Activated CD4-positive, alpha-beta T cell treated with anti-CD3 and anti-CD28 coated beads, Interleukin-2, amount 10 ng/mL, durations not matched to agents 7 days and 5 days (primary cell): ENCODE results near the gene MICAL2. TPM values are rescaled to one million over a fixed set of nuclear protein-coding genes. Genes with fewer than 3 reads are reported as not detected.

Source experiments
- CTCF ChIA-PET: fragments of 350-600 bp; sonication (Branson Sonifier 250); formaldehyde crosslinking; loops from one replicate; lab custom pipeline; 2021; ENCODE audit warnings: antibody characterized with exemption; lab: Charles Lee
- POLR2A ChIA-PET: fragments of 350-600 bp; sonication (Branson Sonifier 250); formaldehyde crosslinking; loops from one replicate; lab custom pipeline; 2021; ENCODE audit warnings: antibody characterized with exemption; lab: Charles Lee
- DNase-seq: peaks from one replicate; pipeline ENCODE4 v3.0.0-alpha.2; 2020
- H3K27ac Mint-ChIP-seq: one replicate; pipeline ENCODE4 v1.8.0; 2021; ENCODE audit warnings: mild to moderate bottlenecking, moderate library complexity, mixed read lengths
- H3K27me3 Mint-ChIP-seq: one replicate; pipeline ENCODE4 v1.8.0; 2021; ENCODE audit warnings: mixed read lengths
- H3K36me3 Mint-ChIP-seq: one replicate; pipeline ENCODE4 v1.8.0; 2021; ENCODE audit warnings: low read depth, mixed read lengths
- H3K4me1 Mint-ChIP-seq: one replicate; pipeline ENCODE4 v1.8.0; 2021; ENCODE audit warnings: mixed read lengths
- H3K4me3 Mint-ChIP-seq: one replicate; pipeline ENCODE4 v1.8.0; 2021; ENCODE audit warnings: mild to moderate bottlenecking, moderate library complexity, mixed read lengths
- H3K9me3 Mint-ChIP-seq: one replicate; pipeline ENCODE4 v1.8.0; 2021; ENCODE audit warnings: mixed read lengths
- total RNA-seq, 2 experiments: library from RNA; stranded (reverse); gene quantifications; one replicate each; pipeline ENCODE4 v1.2.3, GENCODE V29; 2021

Gene MICAL2
- total RNA-seq, 2 experiments from 2014 or later: 45.5 to 47.3 TPM

DNA sequence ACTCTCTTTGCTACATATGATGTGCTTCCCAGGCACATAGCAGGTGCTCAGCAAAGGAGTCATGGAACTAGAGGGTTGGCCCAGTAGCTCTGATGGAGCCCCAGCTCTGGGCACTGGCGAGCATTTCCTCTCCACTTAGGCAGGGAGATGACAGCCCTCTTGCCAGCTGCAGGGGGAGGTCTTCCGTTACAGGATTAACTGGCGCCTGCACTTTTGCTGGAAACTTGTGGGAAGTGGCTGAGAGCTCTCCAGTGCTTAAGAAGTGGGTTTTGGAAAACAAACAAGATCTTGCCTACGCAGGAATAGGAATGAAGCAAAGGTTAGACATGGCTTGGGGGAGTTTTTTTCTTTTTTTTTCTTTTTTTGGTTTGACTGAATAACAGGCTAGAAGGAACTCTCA lies 75.5 kb downstream of the MICAL2 start:
- ChIA-PET CTCF (interaction anchor here (0.7 to 8.3 kb wide), 4 partner anchors 12 to 78 kb away, joined by 3 to 53 read pairs (median 4); no protein-coding TSS in a partner anchor), POLR2A (no interaction called here)
- no peak overlapping the region for H3K4me3 Mint-ChIP-seq

DNA sequence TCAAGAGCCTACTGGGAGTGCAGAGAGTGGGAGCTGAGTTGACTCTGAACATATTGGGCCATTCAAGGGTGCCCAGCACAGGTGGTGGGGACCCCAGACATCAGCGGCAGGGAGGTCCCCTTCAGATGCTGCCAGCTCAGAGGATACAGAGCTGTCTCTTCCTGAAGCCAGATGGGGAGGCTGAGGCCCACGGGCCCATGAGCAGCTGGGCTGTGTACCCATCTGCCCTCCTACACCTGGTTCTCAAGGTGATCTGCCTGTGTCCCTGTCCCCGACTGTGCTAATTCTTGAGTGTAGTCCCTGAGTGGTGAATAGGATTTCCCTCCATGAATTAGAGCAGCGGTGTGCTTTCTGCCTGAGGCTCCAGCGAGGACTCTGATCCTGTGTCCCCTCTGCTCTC lies 76.3 kb downstream of the MICAL2 start:
- POLR2A ChIA-PET: no interaction called here
- Mint-ChIP-seq H3K4me3 (no peak overlapping the region), H3K4me1 (peaks cover 45% of the 10 kb centered on the region), H3K9me3 (no peaks in the 10 kb centered on the region), H3K27ac (peak overlapping the region; percentile 57), H3K27me3 (no peaks in the 10 kb centered on the region), H3K36me3 (peaks cover 6% of the 10 kb centered on the region)
- DNase-seq: no peak
- CTCF ChIA-PET: interaction anchor here (0.7 to 8.3 kb wide), 5 partner anchors 9 to 30 kb away, joined by 3 to 53 read pairs (median 3); no protein-coding TSS in a partner anchor

More for the DNA sequence above, 75.5 kb downstream of the MICAL2 start:
- no peaks in the 10 kb centered on the region for H3K27me3 Mint-ChIP-seq
- no peak for DNase-seq
- H3K27ac Mint-ChIP-seq: peak overlapping the region; percentile 10
- peaks cover 41% of the 10 kb centered on the region for H3K4me1 Mint-ChIP-seq
- H3K36me3 Mint-ChIP-seq: peaks cover 6% of the 10 kb centered on the region
- H3K9me3 Mint-ChIP-seq: no peaks in the 10 kb centered on the region

DNA sequence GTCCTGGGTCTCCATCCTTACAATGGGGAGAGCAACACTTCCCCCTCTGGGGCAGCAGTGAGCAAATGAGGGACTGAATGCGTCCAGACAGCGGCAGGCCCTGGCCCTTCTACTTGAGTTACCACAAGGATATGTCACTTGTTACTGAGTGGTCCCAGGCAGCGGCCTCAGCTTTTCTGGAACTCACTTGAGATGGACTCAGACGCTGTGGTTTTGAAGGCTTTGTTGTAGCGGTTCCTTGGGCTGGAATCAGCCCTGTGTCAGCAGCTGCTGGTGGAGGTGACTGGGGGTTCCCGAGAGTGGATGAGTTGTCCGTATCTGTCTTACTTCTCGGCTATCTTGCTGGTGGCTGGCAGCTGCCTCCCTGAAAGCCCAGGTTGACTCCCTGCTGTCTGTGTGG lies 77.0 kb downstream of the MICAL2 start:
- Mint-ChIP-seq H3K9me3 (no peaks in the 10 kb centered on the region), H3K4me1 (peaks cover 45% of the 10 kb centered on the region), H3K4me3 (no peak overlapping the region), H3K27me3 (no peaks in the 10 kb centered on the region), H3K36me3 (peaks cover 6% of the 10 kb centered on the region), H3K27ac (peak overlapping the region; percentile 57)
- ChIA-PET POLR2A (no interaction called here), CTCF (interaction anchor here (0.6 to 8.3 kb wide), 5 partner anchors 10 to 319 kb away, joined by 3 to 53 read pairs (median 3); no protein-coding TSS in a partner anchor)
- no peak for DNase-seq

- POLR2A ChIA-PET: interaction anchor here (1.2 kb wide), 1 partner anchor 11 kb away, joined by 7 read pairs; no protein-coding TSS in a partner anchor
- no peak overlapping the region for H3K4me3 Mint-ChIP-seq
- CTCF ChIA-PET: interaction anchor here (0.9 to 8.3 kb wide), 8 partner anchors 9 to 144 kb away, joined by 3 to 53 read pairs (median 3); no protein-coding TSS in a partner anchor
- peaks cover 49% of the 10 kb centered on the region for H3K4me1 Mint-ChIP-seq
- peak overlapping the region; percentile 78 for H3K27ac Mint-ChIP-seq
- H3K36me3 Mint-ChIP-seq: peaks cover 10% of the 10 kb centered on the region
- no peaks in the 10 kb centered on the region for H3K9me3 Mint-ChIP-seq
- no peaks in the 10 kb centered on the region for H3K27me3 Mint-ChIP-seq
- DNase-seq: no peak
Measured at GRCh38 chr11:12188548-12189317, 78.3 kb downstream of the MICAL2 start.

DNA sequence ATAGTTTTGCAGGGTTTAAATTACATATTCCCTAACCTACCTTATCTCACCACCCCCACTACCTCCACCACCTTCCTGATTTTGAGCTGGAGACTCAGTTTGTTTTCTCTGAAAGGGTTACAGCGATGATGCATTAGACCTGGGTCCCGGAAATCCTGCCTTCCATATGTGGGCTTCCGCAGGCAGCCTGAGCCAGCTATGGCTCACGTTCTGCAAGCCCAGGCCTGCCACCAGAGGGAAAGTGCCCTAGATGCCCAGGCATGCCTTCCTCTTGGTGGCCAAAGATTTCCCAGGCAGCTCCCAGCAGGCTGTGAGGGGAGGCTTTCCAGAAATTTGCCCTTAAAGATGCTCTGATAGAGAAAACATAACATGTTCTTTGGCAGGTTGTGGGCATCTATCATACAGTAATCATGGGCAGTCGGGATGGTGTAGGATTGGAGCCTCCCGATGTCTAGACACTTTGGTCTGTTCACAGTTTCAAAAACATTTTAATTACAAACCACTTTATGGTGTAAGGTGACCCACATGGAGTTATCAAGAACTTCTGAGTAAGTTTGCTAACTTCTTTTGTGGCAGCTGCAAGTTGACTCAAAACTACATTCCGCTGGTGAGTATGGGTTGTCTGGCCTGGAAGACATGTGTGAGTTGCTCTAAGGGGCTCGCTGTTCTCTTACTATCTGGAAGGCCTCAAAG lies 79.3 kb downstream of the MICAL2 start:
- DNase-seq: peak; percentile 45
- H3K4me3 Mint-ChIP-seq: peak overlapping the region; percentile 17
- H3K4me1 Mint-ChIP-seq: peaks cover 57% of the 10 kb centered on the region
- H3K27ac Mint-ChIP-seq: peak overlapping the region; percentile 78
- no peaks in the 10 kb centered on the region for H3K27me3 Mint-ChIP-seq
- ChIA-PET POLR2A (interaction anchor here (1.2 kb wide), 1 partner anchor 10 kb away, joined by 7 read pairs; no protein-coding TSS in a partner anchor), CTCF (interaction anchor here (0.9 to 8.3 kb wide), 7 partner anchors 8 to 145 kb away, joined by 3 to 53 read pairs (median 3); no protein-coding TSS in a partner anchor)
- H3K9me3 Mint-ChIP-seq: no peaks in the 10 kb centered on the region
- H3K36me3 Mint-ChIP-seq: peaks cover 12% of the 10 kb centered on the region

- H3K27ac Mint-ChIP-seq: peak overlapping the region; percentile 3
- no peaks in the 10 kb centered on the region for H3K9me3 Mint-ChIP-seq
- POLR2A ChIA-PET: no interaction called here
- peaks cover 12% of the 10 kb centered on the region for H3K36me3 Mint-ChIP-seq
- H3K4me1 Mint-ChIP-seq: peaks cover 64% of the 10 kb centered on the region
- H3K4me3 Mint-ChIP-seq: no peak overlapping the region
- no peak for DNase-seq
- no peaks in the 10 kb centered on the region for H3K27me3 Mint-ChIP-seq
- CTCF ChIA-PET: interaction anchor here (0.7 to 8.3 kb wide), 9 partner anchors 8 to 143 kb away, joined by 3 to 53 read pairs (median 3); no protein-coding TSS in a partner anchor
Measured at GRCh38 chr11:12190511-12190910, 80.1 kb downstream of the MICAL2 start.

DNA sequence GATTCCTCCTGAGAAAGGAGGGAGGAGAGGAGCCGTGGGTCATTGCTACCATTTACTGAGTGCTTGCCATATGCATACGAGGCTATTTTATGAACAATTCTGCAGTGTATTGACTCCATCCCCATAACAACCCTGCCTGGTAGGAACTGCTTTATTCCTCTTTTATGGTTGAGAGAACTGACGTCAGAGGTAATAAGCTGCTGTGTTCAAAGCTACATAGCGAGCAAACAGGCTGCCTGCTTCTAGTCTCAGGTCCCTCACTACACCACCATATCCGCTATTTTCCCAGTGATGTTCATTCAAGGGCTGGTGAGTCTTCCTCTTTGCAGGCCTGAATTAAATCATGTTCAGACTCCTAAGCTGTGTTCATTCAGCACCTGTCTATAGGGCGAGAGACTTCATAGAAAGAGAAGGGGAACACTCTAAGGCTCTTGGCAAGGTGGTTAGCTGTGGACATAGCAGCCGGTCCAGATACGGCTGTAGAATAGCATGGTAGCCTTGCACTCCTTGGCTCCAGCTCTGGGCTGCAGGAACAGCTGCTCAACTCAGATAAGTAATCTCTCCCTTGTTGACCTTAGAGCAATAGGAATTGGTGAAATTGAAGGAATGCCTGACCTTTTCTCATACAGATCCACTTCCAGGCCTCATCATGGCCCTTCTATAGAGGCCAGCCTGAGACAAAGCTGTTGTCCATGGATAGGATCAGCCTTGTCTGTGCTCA lies 82.6 kb downstream of the MICAL2 start:
- no peak for DNase-seq
- Mint-ChIP-seq H3K27ac (peak overlapping the region; percentile 34), H3K4me1 (peaks cover 77% of the 10 kb centered on the region), H3K27me3 (no peaks in the 10 kb centered on the region), H3K36me3 (peaks cover 21% of the 10 kb centered on the region), H3K9me3 (no peaks in the 10 kb centered on the region), H3K4me3 (no peak overlapping the region)
- POLR2A ChIA-PET: no interaction called here
- CTCF ChIA-PET: interaction anchor here (0.6 to 3.4 kb wide), 5 partner anchors 8 to 1269 kb away, joined by 3 to 19 read pairs (median 5); no protein-coding TSS in a partner anchor

GRCh38 chr11:12193515-12194336 lies 83.3 kb downstream of the MICAL2 start:
- Mint-ChIP-seq H3K27ac (peak overlapping the region; percentile 34), H3K9me3 (no peaks in the 10 kb centered on the region), H3K36me3 (peaks cover 21% of the 10 kb centered on the region), H3K4me1 (peaks cover 81% of the 10 kb centered on the region), H3K4me3 (no peak overlapping the region), H3K27me3 (no peaks in the 10 kb centered on the region)
- ChIA-PET POLR2A (no interaction called here), CTCF (interaction anchor here (0.5 to 3.4 kb wide), 5 partner anchors 14 to 1270 kb away, joined by 3 to 19 read pairs (median 5); no protein-coding TSS in a partner anchor)
- DNase-seq: no peak

DNA sequence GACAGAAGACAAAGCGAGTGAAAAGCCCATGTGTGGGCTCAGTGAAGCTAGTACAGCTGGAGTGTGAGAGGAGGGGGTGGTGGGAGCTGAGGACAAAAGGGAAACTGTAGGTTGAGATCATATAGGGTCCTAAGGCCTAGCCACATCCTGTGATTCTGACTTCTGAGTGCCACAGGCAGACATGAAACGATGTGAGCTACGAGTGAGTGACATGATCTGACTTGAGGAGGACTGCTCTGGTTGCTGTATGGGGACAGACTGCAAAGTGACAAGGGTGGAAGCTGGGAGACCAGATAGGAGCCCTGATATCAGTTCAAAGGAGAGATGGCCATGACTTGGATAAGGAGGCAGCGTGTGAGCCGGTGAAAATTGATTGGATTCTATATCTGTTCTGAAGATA lies 85.4 kb downstream of the MICAL2 start:
- Mint-ChIP-seq H3K27ac (peak overlapping the region; percentile 96), H3K4me3 (peak overlapping the region; percentile 81), H3K4me1 (peaks cover 81% of the 10 kb centered on the region), H3K36me3 (peaks cover 16% of the 10 kb centered on the region), H3K27me3 (no peaks in the 10 kb centered on the region), H3K9me3 (no peaks in the 10 kb centered on the region)
- POLR2A ChIA-PET: interaction anchor here (0.8 to 1.1 kb wide), 4 partner anchors 18 to 71 kb away, joined by 3 to 5 read pairs (median 4); no protein-coding TSS in a partner anchor
- CTCF ChIA-PET: interaction anchor here (0.6 to 6.5 kb wide), 7 partner anchors 9 to 86 kb away, joined by 3 to 53 read pairs (median 4); no protein-coding TSS in a partner anchor
- peak; percentile 76 for DNase-seq

GRCh38 chr11:12196308-12196707 lies 85.9 kb downstream of the MICAL2 start:
- peak; percentile 28 for DNase-seq
- POLR2A ChIA-PET: interaction anchor here (0.5 to 1.1 kb wide), 5 partner anchors 19 to 84 kb away, joined by 3 to 5 read pairs (median 4); no protein-coding TSS in a partner anchor
- Mint-ChIP-seq H3K27me3 (no peaks in the 10 kb centered on the region), H3K9me3 (no peaks in the 10 kb centered on the region), H3K4me1 (peaks cover 81% of the 10 kb centered on the region), H3K36me3 (peaks cover 15% of the 10 kb centered on the region), H3K27ac (peak overlapping the region; percentile 96), H3K4me3 (peak overlapping the region; percentile 81)
- CTCF ChIA-PET: interaction anchor here (0.7 to 6.5 kb wide), 4 partner anchors 10 to 34 kb away, joined by 3 to 53 read pairs (median 4); no protein-coding TSS in a partner anchor

- CTCF ChIA-PET: interaction anchor here (0.7 to 6.5 kb wide), 6 partner anchors 10 to 72 kb away, joined by 3 to 53 read pairs (median 4); no protein-coding TSS in a partner anchor
- no peak for DNase-seq
- H3K36me3 Mint-ChIP-seq: peaks cover 15% of the 10 kb centered on the region
- peaks cover 78% of the 10 kb centered on the region for H3K4me1 Mint-ChIP-seq
- peak overlapping the region; percentile 81 for H3K4me3 Mint-ChIP-seq
- H3K27me3 Mint-ChIP-seq: no peaks in the 10 kb centered on the region
- H3K9me3 Mint-ChIP-seq: no peaks in the 10 kb centered on the region
- POLR2A ChIA-PET: no interaction called here
- H3K27ac Mint-ChIP-seq: peak overlapping the region; percentile 96
Measured at GRCh38 chr11:12196872-12197271, 86.5 kb downstream of the MICAL2 start.
